ENCODE results near the gene ELOVL7. TPM values are rescaled to one million over a fixed set of nuclear protein-coding genes. Genes with fewer than 3 reads are reported as not detected.

Gene ELOVL7
- total RNA-seq, 1 experiment from 2014 or later, result 2.5 TPM

DNA sequence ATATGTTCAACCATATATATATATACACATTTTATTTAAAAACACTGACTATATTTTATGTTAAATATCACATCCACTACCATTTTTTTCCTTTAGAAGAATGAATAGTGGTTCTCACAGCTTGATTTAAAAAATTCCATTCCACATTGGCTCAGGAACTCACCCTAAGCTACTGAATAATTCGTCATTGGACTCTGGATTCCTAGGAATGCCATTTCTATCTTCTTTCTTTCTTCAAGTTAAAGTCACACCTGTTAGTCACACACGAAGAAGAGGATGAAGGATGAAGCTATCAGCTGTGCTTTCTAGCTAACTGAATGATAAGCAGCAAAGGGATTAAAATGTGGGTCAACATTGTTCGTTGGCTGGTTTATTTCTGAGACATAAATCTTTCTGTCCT lies 7.9 kb downstream of the ELOVL7 start:
- peak overlapping the region in 2 of 3 experiments; percentile 29 to 85; a peak in 4 of 7 replicates for H3K27ac Mint-ChIP-seq

More for the DNA sequence above, 7.9 kb downstream of the ELOVL7 start:
- H3K4me1 Mint-ChIP-seq, result peaks cover 23% of the 10 kb centered on the region in 2 experiments
- no peaks in the 10 kb centered on the region for H3K23me2 ChIP-seq (ENCODE audit: insufficient read length, low read depth, low read length, poor library complexity, severe bottlenecking)
- DNase-seq, result no peak
- no peak overlapping the region for H3K27ac ChIP-seq (ENCODE audit: insufficient read length, low read depth, low read length)
- H2AK5ac ChIP-seq (ENCODE audit: insufficient read length, low read length), result peak overlapping the region; percentile 89
- TF ChIP-seq, protein P1, sequence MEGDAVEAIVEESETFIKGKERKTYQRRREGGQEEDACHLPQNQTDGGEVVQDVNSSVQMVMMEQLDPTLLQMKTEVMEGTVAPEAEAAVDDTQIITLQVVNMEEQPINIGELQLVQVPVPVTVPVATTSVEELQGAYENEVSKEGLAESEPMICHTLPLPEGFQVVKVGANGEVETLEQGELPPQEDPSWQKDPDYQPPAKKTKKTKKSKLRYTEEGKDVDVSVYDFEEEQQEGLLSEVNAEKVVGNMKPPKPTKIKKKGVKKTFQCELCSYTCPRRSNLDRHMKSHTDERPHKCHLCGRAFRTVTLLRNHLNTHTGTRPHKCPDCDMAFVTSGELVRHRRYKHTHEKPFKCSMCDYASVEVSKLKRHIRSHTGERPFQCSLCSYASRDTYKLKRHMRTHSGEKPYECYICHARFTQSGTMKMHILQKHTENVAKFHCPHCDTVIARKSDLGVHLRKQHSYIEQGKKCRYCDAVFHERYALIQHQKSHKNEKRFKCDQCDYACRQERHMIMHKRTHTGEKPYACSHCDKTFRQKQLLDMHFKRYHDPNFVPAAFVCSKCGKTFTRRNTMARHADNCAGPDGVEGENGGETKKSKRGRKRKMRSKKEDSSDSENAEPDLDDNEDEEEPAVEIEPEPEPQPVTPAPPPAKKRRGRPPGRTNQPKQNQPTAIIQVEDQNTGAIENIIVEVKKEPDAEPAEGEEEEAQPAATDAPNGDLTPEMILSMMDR (conservative IDR thresholded peaks at IDR 0.05), result no peak
- no peak overlapping the region for H4K8ac ChIP-seq (replicated peaks; ENCODE audit: insufficient read length, low read depth, low read length)
- no peak overlapping the region for H3K4me2 ChIP-seq (ENCODE audit: insufficient read depth, insufficient read length, low read length)
- no peak overlapping the region for H4K5ac ChIP-seq (ENCODE audit: insufficient read length, low read depth, low read length)
- H2AFZ ChIP-seq (ENCODE audit: low read length), result no peak overlapping the region
- no peaks in the 10 kb centered on the region for H3K27me3 ChIP-seq (ENCODE audit: insufficient read depth, low read length)
- H3K36me3 Mint-ChIP-seq (ENCODE audit: insufficient read depth in 1 of 3, low read depth in 3 of 3), result no peaks in the 10 kb centered on the region
- no peak overlapping the region for H4K91ac ChIP-seq (ENCODE audit: insufficient read length, low read depth, low read length)
- no peak overlapping the region for H3T11ph ChIP-seq (ENCODE audit: low read length)
- H4K20me1 ChIP-seq (ENCODE audit: control insufficient read depth, insufficient read depth, insufficient read length), result no peaks in the 10 kb centered on the region
- H3K4me1 ChIP-seq (ENCODE audit: insufficient read depth, low read length), result peaks cover 6% of the 10 kb centered on the region; the same call in 1 of the 2 replicates
- no peak overlapping the region for H3K4ac ChIP-seq (ENCODE audit: low read depth, low read length)
- H3K79me2 ChIP-seq (ENCODE audit: insufficient read depth, low read length), result no peaks in the 10 kb centered on the region
- no peaks in the 10 kb centered on the region for H3K79me1 ChIP-seq (ENCODE audit: insufficient read depth, low read depth, low read length, poor library complexity, severe bottlenecking)
- WGBS (ENCODE audit: extremely low coverage, insufficient read length, low lambda C conversion rate), result no CpG with 5 or more reads among the region's 3 CpGs
- no peaks in the 10 kb centered on the region for H3K9me3 Mint-ChIP-seq
- no peak overlapping the region for H2BK20ac ChIP-seq (ENCODE audit: low read depth, low read length, poor library complexity, severe bottlenecking)
- no peak overlapping the region for H2BK5ac ChIP-seq (ENCODE audit: insufficient read length, low read length)
- H2BK15ac ChIP-seq (ENCODE audit: low read depth, low read length), result no peak overlapping the region
- no peak overlapping the region for H3K4me3 Mint-ChIP-seq
- no peak overlapping the region for H3K14ac ChIP-seq (ENCODE audit: insufficient read depth, low read length)
- no peak overlapping the region for H3K9ac ChIP-seq (ENCODE audit: extremely low read depth, insufficient read length, low read length)
- no peak overlapping the region for H3K56ac ChIP-seq (ENCODE audit: insufficient read length, low read depth, low read length)
- no peak overlapping the region for H2BK12ac ChIP-seq (ENCODE audit: insufficient read length, low read depth, low read length)
- H3K18ac ChIP-seq (ENCODE audit: insufficient read length, low read depth, low read length), result no peak overlapping the region
- H3K23ac ChIP-seq (ENCODE audit: insufficient read length, low read depth, low read length), result no peak overlapping the region
- H3K9me3 ChIP-seq (ENCODE audit: control insufficient read depth, low read depth, low read length), result no peaks in the 10 kb centered on the region
- no peak overlapping the region for H2BK120ac ChIP-seq (ENCODE audit: low read depth, low read length, poor library complexity, severe bottlenecking)
- peaks cover 2% of the 10 kb centered on the region; the same call in 1 of the 2 replicates for H3K27me3 Mint-ChIP-seq (ENCODE audit: low read depth)
